ENCODE measurements around the gene TRMT10A. TPM values are rescaled to one million over a fixed set of nuclear protein-coding genes. Genes with fewer than 3 reads are reported as not detected.
"Not testable (repeated sequence)": the region's sequence is repeated elsewhere in the genome, so short reads cannot be mapped to it uniquely, and the experiment has no call there.

The TRMT10A gene
- total RNA-seq, 2 donors from 2014 or later = 6.8 to 10.6 TPM

DNA sequence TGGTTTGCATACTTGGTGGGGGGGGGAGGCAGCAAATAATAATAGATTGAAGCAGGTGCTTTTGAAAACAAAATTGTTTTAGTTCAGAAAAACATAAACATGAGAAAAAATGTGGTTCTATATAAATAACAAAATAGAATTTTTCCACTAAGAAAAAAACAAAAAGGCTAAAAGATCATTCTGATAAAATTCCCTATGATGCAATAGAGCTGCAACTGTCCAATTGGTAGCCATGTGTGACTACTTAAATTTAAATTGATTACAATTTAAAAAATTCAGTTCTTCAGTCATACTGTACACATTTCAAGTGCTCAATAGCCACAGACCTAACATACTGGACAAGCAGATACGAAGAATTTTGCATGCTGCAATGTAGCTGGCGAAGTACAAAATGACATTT lies 11.0 kb downstream of the TRMT10A start:
- H3K9me3 ChIP-seq = no peaks in the 10 kb centered on the region
- TF ChIP-seq CTCF (IDR thresholded peaks at IDR 0.05) = no peak
- H3K27ac ChIP-seq = no peak overlapping the region
- no peaks in the 10 kb centered on the region for H3K4me1 ChIP-seq
- no peaks in the 10 kb centered on the region for H3K27me3 ChIP-seq
- intact Hi-C loops (cut with DNase I) = no loop called here
- H3K4me3 ChIP-seq = no peak overlapping the region
- no peak overlapping the region for H3K9ac ChIP-seq (ENCODE audit: low read depth in 2 of 2, low read length in 2 of 2)
- H3K36me3 ChIP-seq = no peaks in the 10 kb centered on the region
- DNase-seq = no peak

- DNase-seq = no peak
- H3K27ac ChIP-seq = no peak overlapping the region
- TF ChIP-seq CTCF (IDR thresholded peaks at IDR 0.05) = no peak
Observed at GRCh38 chr4:99540277-99540939, 23.4 kb downstream of the TRMT10A start.

GRCh38 chr4:99537674-99538073 lies 26.2 kb downstream of the TRMT10A start:
- no peak overlapping the region for H3K27ac ChIP-seq
- intact Hi-C loops (cut with DNase I) = no loop called here
- no peak overlapping the region for H3K9ac ChIP-seq (ENCODE audit: low read depth in 2 of 2, low read length in 2 of 2)
- H3K4me3 ChIP-seq = no peak overlapping the region
- H3K27me3 ChIP-seq = no peaks in the 10 kb centered on the region
- no peaks in the 10 kb centered on the region for H3K4me1 ChIP-seq
- no peak for TF ChIP-seq CTCF (IDR thresholded peaks at IDR 0.05)
- DNase-seq = no peak
- no peaks in the 10 kb centered on the region for H3K9me3 ChIP-seq
- no peaks in the 10 kb centered on the region for H3K36me3 ChIP-seq

More at GRCh38 chr4:99540277-99540939, 23.4 kb downstream of the TRMT10A start:
- Histone ChIP-seq H3K9ac (ENCODE audit: low read depth in 2 of 2, low read length in 2 of 2) (no peak overlapping the region), H3K4me3 (no peak overlapping the region), H3K36me3 (no peaks in the 10 kb centered on the region), H3K27me3 (no peaks in the 10 kb centered on the region), H3K4me1 (no peaks in the 10 kb centered on the region), H3K9me3 (no peaks in the 10 kb centered on the region)
- intact Hi-C loops (cut with DNase I) = no loop called here

DNA sequence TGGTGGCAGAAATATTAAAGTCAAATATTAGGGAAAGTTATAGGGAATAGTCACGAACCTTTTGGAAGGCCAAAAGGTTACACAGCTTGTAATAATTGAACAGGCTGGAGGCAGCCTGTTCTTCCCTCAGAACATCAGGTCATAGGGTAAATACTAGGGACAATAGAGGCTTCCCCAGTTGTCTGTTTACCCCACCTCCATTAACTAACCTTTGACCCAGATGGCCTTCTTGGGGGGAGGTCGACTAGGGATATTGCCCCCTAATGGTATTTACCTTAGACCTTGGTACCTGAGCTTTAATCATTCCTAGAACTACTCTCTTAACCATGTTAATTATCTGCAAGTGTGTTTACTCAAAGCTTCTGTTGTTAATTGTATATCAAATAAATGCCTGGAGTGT lies 27.0 kb downstream of the TRMT10A start:
- intact Hi-C loops (cut with DNase I) = no loop called here
- Histone ChIP-seq H3K4me3 (no peak overlapping the region), H3K9ac (ENCODE audit: low read depth in 2 of 2, low read length in 2 of 2) (no peak overlapping the region), H3K4me1 (no peaks in the 10 kb centered on the region), H3K27me3 (no peaks in the 10 kb centered on the region), H3K9me3 (no peaks in the 10 kb centered on the region), H3K27ac (no peak overlapping the region), H3K36me3 (no peaks in the 10 kb centered on the region)
- no peak for DNase-seq
- TF ChIP-seq CTCF (IDR thresholded peaks at IDR 0.05) = no peak

- Histone ChIP-seq H3K36me3 (no peaks in the 10 kb centered on the region), H3K4me1 (no peaks in the 10 kb centered on the region), H3K4me3 (no peak overlapping the region), H3K9me3 (no peaks in the 10 kb centered on the region), H3K27me3 (no peaks in the 10 kb centered on the region), H3K9ac (ENCODE audit: low read depth in 2 of 2, low read length in 2 of 2) (no peak overlapping the region), H3K27ac (no peak overlapping the region)
- no peak for TF ChIP-seq CTCF (IDR thresholded peaks at IDR 0.05)
- intact Hi-C loops (cut with DNase I) = no loop called here
- DNase-seq = no peak
Observed at GRCh38 chr4:99536271-99536670, 27.6 kb downstream of the TRMT10A start.

GRCh38 chr4:99534699-99535098 lies 29.1 kb downstream of the TRMT10A start:
- DNase-seq; H3K9me3 ChIP-seq; H3K9ac ChIP-seq (ENCODE audit: low read depth in 2 of 2, low read length in 2 of 2); H3K36me3 ChIP-seq; H3K27ac ChIP-seq; H3K4me1 ChIP-seq; intact Hi-C loops (cut with DNase I); H3K4me3 ChIP-seq; H3K27me3 ChIP-seq: not testable (repeated sequence)

Measured in colonic mucosa (tissue), 4 donors.